Right lobe of liver (tissue), 6 donors: ENCODE results near the gene PAQR8. TPM values are rescaled to one million over a fixed set of nuclear protein-coding genes. Genes with fewer than 3 reads are reported as not detected.

Experiments used
- ATAC-seq, 4 donors: fragments of 200-7000 bp; cut with Tn5 transposase; one replicate each; pipeline ENCODE4 v1.9.1; 2020; ENCODE audit warnings: mild to moderate bottlenecking in 4 of 4, moderate library complexity in 4 of 4
- DNase-seq, 3 donors: peaks; one replicate each; pipeline ENCODE4 v3.0.0-alpha.2; 2020
- H3K27ac ChIP-seq, 3 donors: fragments of 200-600 bp; one replicate each; pipeline ENCODE4 v1.8.0; 2022
- H3K27me3 ChIP-seq, 2 donors: fragments of 200-600 bp; one replicate each; pipeline ENCODE4 v1.8.0; 2022
- H3K36me3 ChIP-seq, 4 donors: fragments of 200-600 bp; sonication (generic) in 1 of 4; one replicate each; pipeline versions ENCODE4 v1.5.1 to v1.8.0; 2017 to 2022; ENCODE audit warnings: control low read depth in 1 of 4
- H3K4me1 ChIP-seq, 4 donors: fragments of 200-600 bp; sonication (generic) in 1 of 4; one replicate each; pipeline versions ENCODE4 v1.5.1 to v1.8.0; 2017 to 2022; ENCODE audit warnings: control low read depth in 1 of 4
- H3K4me3 ChIP-seq, 3 donors: fragments of 200-600 bp; one replicate each; pipeline ENCODE4 v1.8.0; 2022
- H3K9me3 ChIP-seq, 4 donors: fragments of 200-600 bp; sonication (generic) in 1 of 4; one replicate each; pipeline versions ENCODE4 v1.5.1 to v1.8.0; 2017 to 2022; ENCODE audit warnings: control low read depth in 1 of 4
- POLR2A ChIP-seq: fragments of 450-650 bp; IDR thresholded peaks from one replicate; pipeline ENCODE4 v1.6.1; 2017; ENCODE audit warnings: antibody characterized with exemption, mild to moderate bottlenecking
- WGBS: methylation state at CpG from one replicate; pipeline ENCODE4 v1.1.6; 2018; ENCODE audit warnings: low coverage, low lambda C conversion rate; ENCODE audit not compliant: insufficient coverage; ENCODE audit errors: missing lambda C conversion rate; 5-methylcytosine and 5-hydroxymethylcytosine counted together
- intact Hi-C, 2 donors: fragments of 100-400 bp; cut with DNase I; formaldehyde crosslinking; loops; one replicate each; pipeline versions ENCODE4 v1.11.2 to v1.14.1; 2022
- total RNA-seq, 6 experiments: library from RNA; depleted of rRNA in 2 of 6; stranded (reverse); fragments of >200 nt in 2 of 6; fragmentation: NEBNext Ultra II Directional in 3 of 6; extraction: Animal tissue kit (Norgen Biotek cat#: 25700) in 3 of 6; gene quantifications; one replicate each; pipeline versions ENCODE4 v1.1.0 to v1.2.4, GENCODE V29; 2016 to 2023
- TF ChIP-seq, protein P1 (sequence below), 4 donors: fragments of 200-600 bp in 3 of 4; fragments of 450-650 bp in 1 of 4; IDR thresholded peaks; one replicate each; pipeline versions ENCODE4 v1.5.1 to v1.8.0; 2016 to 2022; ENCODE audit warnings: antibody characterized with exemption in 4 of 4, mild to moderate bottlenecking in 2 of 4
- donor health status: DM: no; HTN: yes; CAD: no.
- donor health status: DM: no; HTN: no; CAD: no.
- donor health status: DM: no; HTN: no; CAD: no.
- donor health status: DM: no; HTN: yes; CAD: no.
- donor health status: DM: no; HTN: yes; CAD: no.

PAQR8 gene
- total RNA-seq, 6 experiments from 2014 or later, result 0.29 to 1.5 (median 0.77) TPM

DNA sequence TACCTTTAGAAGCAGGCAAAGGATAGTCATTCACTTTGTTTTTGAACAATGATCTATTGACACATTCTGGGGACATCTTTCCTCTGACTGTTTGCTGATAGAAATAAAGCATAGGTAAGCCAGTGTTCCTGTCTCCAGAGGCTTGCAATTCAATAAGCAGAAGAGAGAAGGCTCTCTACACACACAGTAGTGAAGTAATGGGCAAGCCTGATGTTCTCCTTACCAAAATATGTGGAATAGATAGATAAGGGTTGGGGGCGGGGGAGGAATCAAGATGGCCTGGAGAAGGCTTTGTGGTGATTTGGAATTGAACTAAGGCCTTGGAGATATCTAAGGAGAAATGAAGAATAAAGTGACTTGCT is 27.3 kb downstream of the PAQR8 start:
- intact Hi-C loops, result no loop called here
- no peaks in the 10 kb centered on the region for H3K27me3 ChIP-seq
- no peak overlapping the region for H3K4me3 ChIP-seq
- ATAC-seq (peak; percentile 32 to 67 (median 47)), DNase-seq (no peak)
- H3K36me3 ChIP-seq, result no peaks in the 10 kb centered on the region
- no peak for TF ChIP-seq POLR2A
- TF ChIP-seq, protein P1, sequence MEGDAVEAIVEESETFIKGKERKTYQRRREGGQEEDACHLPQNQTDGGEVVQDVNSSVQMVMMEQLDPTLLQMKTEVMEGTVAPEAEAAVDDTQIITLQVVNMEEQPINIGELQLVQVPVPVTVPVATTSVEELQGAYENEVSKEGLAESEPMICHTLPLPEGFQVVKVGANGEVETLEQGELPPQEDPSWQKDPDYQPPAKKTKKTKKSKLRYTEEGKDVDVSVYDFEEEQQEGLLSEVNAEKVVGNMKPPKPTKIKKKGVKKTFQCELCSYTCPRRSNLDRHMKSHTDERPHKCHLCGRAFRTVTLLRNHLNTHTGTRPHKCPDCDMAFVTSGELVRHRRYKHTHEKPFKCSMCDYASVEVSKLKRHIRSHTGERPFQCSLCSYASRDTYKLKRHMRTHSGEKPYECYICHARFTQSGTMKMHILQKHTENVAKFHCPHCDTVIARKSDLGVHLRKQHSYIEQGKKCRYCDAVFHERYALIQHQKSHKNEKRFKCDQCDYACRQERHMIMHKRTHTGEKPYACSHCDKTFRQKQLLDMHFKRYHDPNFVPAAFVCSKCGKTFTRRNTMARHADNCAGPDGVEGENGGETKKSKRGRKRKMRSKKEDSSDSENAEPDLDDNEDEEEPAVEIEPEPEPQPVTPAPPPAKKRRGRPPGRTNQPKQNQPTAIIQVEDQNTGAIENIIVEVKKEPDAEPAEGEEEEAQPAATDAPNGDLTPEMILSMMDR (IDR thresholded peaks at IDR 0.05), result peak in 1 of 4 donors; percentile 24
- WGBS, result 46% methylated on average over 1 of the region's 1 CpG
- peaks cover 0 to 16% (median 7%) of the 10 kb centered on the region in 4 donors for H3K4me1 ChIP-seq
- no peaks in the 10 kb centered on the region for H3K9me3 ChIP-seq
- H3K27ac ChIP-seq, result peak overlapping the region in 2 of 3 donors; percentile 72 to 73

DNA sequence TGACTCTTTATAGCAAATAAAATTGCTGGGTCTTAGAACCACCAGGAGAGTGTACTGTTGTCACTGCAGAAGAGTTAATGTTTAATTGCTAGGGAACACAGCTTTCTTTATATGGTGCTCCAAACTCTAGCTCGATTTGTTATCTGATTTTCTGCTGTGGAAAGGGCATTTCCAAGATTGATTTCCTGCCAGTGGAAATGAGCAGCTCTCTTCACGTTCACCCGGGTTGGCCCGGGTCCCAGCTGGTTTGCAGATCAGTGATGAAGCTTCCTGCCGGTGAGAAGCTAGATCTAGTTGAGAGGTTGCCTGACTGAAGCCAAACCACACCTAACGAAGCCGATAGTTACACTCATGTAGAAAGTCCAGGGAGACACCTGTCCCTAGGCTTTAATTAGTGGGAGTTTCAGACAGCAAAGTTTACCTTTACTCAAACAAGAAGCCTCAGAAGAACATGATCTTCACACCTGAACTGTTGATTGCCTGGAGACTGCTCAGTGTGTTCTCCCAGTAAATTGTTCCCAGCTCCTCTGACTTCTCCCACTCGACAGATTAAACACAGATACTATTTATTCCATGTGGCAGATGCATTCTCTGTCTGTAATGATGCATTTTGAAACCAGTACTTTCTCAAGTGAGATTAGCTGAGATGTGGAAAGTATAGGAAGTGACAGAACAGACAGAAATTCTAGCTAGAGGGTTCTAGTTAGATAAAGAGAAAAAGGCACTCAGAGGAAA is 27.8 kb downstream of the PAQR8 start:
- Histone ChIP-seq H3K9me3 (no peaks in the 10 kb centered on the region), H3K4me3 (no peak overlapping the region), H3K4me1 (peaks cover 0 to 16% (median 7%) of the 10 kb centered on the region in 4 donors), H3K27ac (peak overlapping the region; percentile 62 to 73 (median 72)), H3K36me3 (no peaks in the 10 kb centered on the region), H3K27me3 (no peaks in the 10 kb centered on the region)
- TF ChIP-seq, protein P1 (IDR thresholded peaks at IDR 0.05), result peak in 2 of 4 donors; percentile 27 to 33
- TF ChIP-seq POLR2A, result peak; percentile 50
- peak; percentile 90 to 95 (median 94) for DNase-seq
- intact Hi-C loops, result loop anchor here in 1 of 2 donors (10.0 kb wide), 1 partner anchor 105 kb away; the partner anchor contains the start of gene MCM3
- peak; percentile 93 to 96 (median 94) for ATAC-seq
- 5% methylated on average over 8 of the region's 8 CpGs for WGBS

DNA sequence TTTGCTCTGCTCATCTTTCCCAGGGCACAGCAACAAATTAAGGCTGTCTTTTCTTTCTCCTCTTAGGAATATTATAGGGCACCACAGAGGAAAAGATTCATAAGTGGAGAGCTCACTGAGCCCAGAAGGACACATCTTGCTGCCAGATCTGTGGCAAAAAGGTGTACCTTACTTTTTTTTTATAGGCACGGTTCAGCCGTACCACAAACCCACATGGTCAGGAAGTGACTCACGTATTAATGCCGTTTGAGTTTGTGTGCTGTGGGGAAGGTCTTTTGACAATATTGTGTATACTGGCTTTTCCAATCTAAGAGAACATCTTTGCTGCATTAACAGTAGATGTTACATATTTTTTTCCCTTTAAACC is 28.4 kb downstream of the PAQR8 start:
- no peak for DNase-seq
- peak overlapping the region; percentile 62 to 73 (median 72) for H3K27ac ChIP-seq
- ATAC-seq, result peak; percentile 4 to 61 (median 20)
- no peaks in the 10 kb centered on the region for H3K9me3 ChIP-seq
- TF ChIP-seq POLR2A, result no peak
- TF ChIP-seq, protein P1 (IDR thresholded peaks at IDR 0.05), result no peak
- peaks cover 0 to 16% (median 7%) of the 10 kb centered on the region in 4 donors for H3K4me1 ChIP-seq
- H3K27me3 ChIP-seq, result no peaks in the 10 kb centered on the region
- intact Hi-C loops, result loop anchor here in 1 of 2 donors (10.0 kb wide), 1 partner anchor 106 kb away; the partner anchor contains the start of gene MCM3
- no peaks in the 10 kb centered on the region for H3K36me3 ChIP-seq
- WGBS, result 2% methylated on average over 4 of the region's 4 CpGs
- H3K4me3 ChIP-seq, result no peak overlapping the region

DNA sequence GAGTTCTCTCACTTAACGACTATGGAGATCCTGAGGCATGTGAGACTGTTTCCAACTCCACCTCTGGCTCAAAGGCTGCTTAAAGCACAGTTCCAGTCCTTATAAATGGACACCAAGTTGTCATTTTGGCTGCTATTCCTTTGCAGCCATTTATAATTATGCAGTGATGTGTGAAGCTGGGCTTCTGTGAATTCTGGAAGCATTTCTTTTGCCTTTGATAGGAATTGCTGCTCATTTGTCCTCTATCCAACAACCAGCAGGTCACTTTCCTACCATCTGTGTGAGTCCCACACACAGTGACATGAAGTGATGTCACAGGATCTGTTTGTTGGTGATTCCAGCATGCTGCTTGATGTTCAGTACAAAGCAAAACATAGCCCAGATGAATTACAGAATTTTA is 29.6 kb downstream of the PAQR8 start:
- no peak for DNase-seq
- Histone ChIP-seq H3K27ac (no peak overlapping the region), H3K4me1 (peaks cover 0 to 16% (median 7%) of the 10 kb centered on the region in 4 donors), H3K4me3 (no peak overlapping the region), H3K9me3 (no peaks in the 10 kb centered on the region), H3K27me3 (no peaks in the 10 kb centered on the region), H3K36me3 (no peaks in the 10 kb centered on the region)
- no peak for TF ChIP-seq POLR2A
- TF ChIP-seq, protein P1 (IDR thresholded peaks at IDR 0.05), result no peak
- 71% methylated on average over 1 of the region's 1 CpG for WGBS
- ATAC-seq, result no peak
- intact Hi-C loops, result loop anchor here in 1 of 2 donors (10.0 kb wide), 1 partner anchor 107 kb away; the partner anchor contains the start of gene MCM3
